KOPT-K1 (cell line): ENCODE data around the gene ZNF780A.
A peak's percentile ranks its signal among the peaks of the same experiment; 100 is the strongest.
"Not testable (repeated sequence)": the region's sequence is repeated elsewhere in the genome, so short reads cannot be mapped to it uniquely, and the experiment has no call there.

Experiments
- H3K27ac ChIP-seq: fragments of 200-600 bp; sonication (generic); 2 replicates; pipeline ENCODE4 v1.5.1; 2016; ENCODE audit warnings: antibody characterized with exemption, mild to moderate bottlenecking, low read depth, low read length; ENCODE audit not compliant: poor library complexity, severe bottlenecking
- H3K36me3 ChIP-seq: fragments of 200-600 bp; sonication (generic); 2 replicates; pipeline ENCODE4 v1.5.1; 2017; ENCODE audit warnings: antibody characterized with exemption, mild to moderate bottlenecking, low read length, moderate library complexity; ENCODE audit not compliant: insufficient read depth
- H3K9me3 ChIP-seq: fragments of 200-600 bp; sonication (generic); 2 replicates; pipeline ENCODE4 v1.5.1; 2017; ENCODE audit warnings: antibody characterized with exemption, low read length, mild to moderate bottlenecking; ENCODE audit not compliant: insufficient read depth, poor library complexity, severe bottlenecking

The ZNF780A gene

GRCh38 chr19:40090241-40091204 lies at the start of gene ZNF780A:
Gene ZNF780A, minus strand, starts transcription at chr19:40090943. Its CDS starts 6,190 bp downstream, at chr19:40084753.
- H3K9me3 ChIP-seq, result peaks cover 11% of the 10 kb centered on the region
- H3K36me3 ChIP-seq, result 0 out of 2 replicates have a peak, but pooled peaks cover 5% of the 10 kb centered on the region
- peak within 1 kb of the TSS; percentile 79 for H3K27ac ChIP-seq

GRCh38 chr19:40139533-40140287 lies 49.0 kb upstream of the ZNF780A start:
- no peaks in the 10 kb centered on the region for H3K9me3 ChIP-seq
- H3K36me3 ChIP-seq, result no peaks in the 10 kb centered on the region
- no peak overlapping the region for H3K27ac ChIP-seq

- Histone ChIP-seq H3K9me3 (no peaks in the 10 kb centered on the region), H3K27ac (no peak overlapping the region)
Observed at GRCh38 chr19:40136818-40137217, 46.1 kb upstream of the ZNF780A start.

GRCh38 chr19:40134866-40135265 lies 44.1 kb upstream of the ZNF780A start:
- peaks cover 5% of the 10 kb centered on the region for H3K9me3 ChIP-seq
- H3K27ac ChIP-seq, result no peak overlapping the region
- H3K36me3 ChIP-seq, result no peaks in the 10 kb centered on the region

More at GRCh38 chr19:40136818-40137217, 46.1 kb upstream of the ZNF780A start:
- H3K36me3 ChIP-seq, result no peaks in the 10 kb centered on the region

- Histone ChIP-seq H3K9me3 (peaks cover 11% of the 10 kb centered on the region), H3K27ac (no peak overlapping the region), H3K36me3 (no peaks in the 10 kb centered on the region)
Observed at GRCh38 chr19:40133491-40133890, 42.7 kb upstream of the ZNF780A start.

GRCh38 chr19:40130013-40130412 lies 39.3 kb upstream of the ZNF780A start:
- peaks cover 11% of the 10 kb centered on the region for H3K9me3 ChIP-seq
- no peaks in the 10 kb centered on the region for H3K36me3 ChIP-seq
- no peak overlapping the region for H3K27ac ChIP-seq

GRCh38 chr19:40129425-40129824 lies 38.7 kb upstream of the ZNF780A start:
- Histone ChIP-seq H3K27ac (no peak overlapping the region), H3K36me3 (no peaks in the 10 kb centered on the region), H3K9me3 (peaks cover 11% of the 10 kb centered on the region)

- H3K36me3 ChIP-seq, result no peaks in the 10 kb centered on the region
- no peak overlapping the region for H3K27ac ChIP-seq
- H3K9me3 ChIP-seq, result peaks cover 11% of the 10 kb centered on the region
Observed at GRCh38 chr19:40128991-40129390, 38.2 kb upstream of the ZNF780A start.

GRCh38 chr19:40119380-40119779 lies 28.6 kb upstream of the ZNF780A start:
- H3K36me3 ChIP-seq, result no peaks in the 10 kb centered on the region
- H3K9me3 ChIP-seq, result no peaks in the 10 kb centered on the region
- H3K27ac ChIP-seq, result no peak overlapping the region

GRCh38 chr19:40118638-40119037 lies 27.9 kb upstream of the ZNF780A start:
- not testable (repeated sequence) for H3K27ac ChIP-seq, H3K36me3 ChIP-seq, H3K9me3 ChIP-seq

- peaks cover 8% of the 10 kb centered on the region for H3K9me3 ChIP-seq
- H3K27ac ChIP-seq, result no peak overlapping the region
- H3K36me3 ChIP-seq, result no peaks in the 10 kb centered on the region
Observed at GRCh38 chr19:40116075-40116474, 25.3 kb upstream of the ZNF780A start.

GRCh38 chr19:40114119-40114518 lies 23.4 kb upstream of the ZNF780A start:
- H3K36me3 ChIP-seq, H3K9me3 ChIP-seq: not testable (repeated sequence)

GRCh38 chr19:40112271-40112670 lies 21.5 kb upstream of the ZNF780A start:
- H3K9me3 ChIP-seq, H3K27ac ChIP-seq, H3K36me3 ChIP-seq: not testable (repeated sequence)

More at GRCh38 chr19:40114119-40114518, 23.4 kb upstream of the ZNF780A start:
- not testable (repeated sequence) for H3K27ac ChIP-seq

- H3K36me3 ChIP-seq, result no peaks in the 10 kb centered on the region
- peaks cover 8% of the 10 kb centered on the region for H3K9me3 ChIP-seq
- no peak overlapping the region for H3K27ac ChIP-seq
Observed at GRCh38 chr19:40110570-40110969, 19.8 kb upstream of the ZNF780A start.

GRCh38 chr19:40104754-40105153 lies 14.0 kb upstream of the ZNF780A start:
- no peaks in the 10 kb centered on the region for H3K9me3 ChIP-seq
- H3K27ac ChIP-seq, result no peak overlapping the region
- H3K36me3 ChIP-seq, result no peaks in the 10 kb centered on the region
